Left cardiac atrium (tissue), 4 donors: Measurements from ENCODE around the gene EPB41L4A. TPM values are rescaled to one million over a fixed set of nuclear protein-coding genes. Genes with fewer than 3 reads are reported as not detected.

Experiments used
- ATAC-seq, 2 donors: fragments of 200-7000 bp; cut with Tn5 transposase; one replicate each; pipeline ENCODE4 v1.9.1; 2020; ENCODE audit warnings: mild to moderate bottlenecking in 2 of 2, moderate library complexity in 2 of 2
- DNase-seq: peaks from one replicate; pipeline ENCODE4 v3.0.0-alpha.2; 2020
- intact Hi-C, 2 donors: fragments of 100-400 bp; cut with DNase I; formaldehyde crosslinking; loops; one replicate each; pipeline versions ENCODE4 v1.14.1 to v1.15.1; 2022 to 2023
- total RNA-seq, 2 donors: library from RNA; stranded (reverse); fragmentation: NEBNext Ultra II Directional; extraction: Animal tissue kit (Norgen Biotek cat#: 25700); gene quantifications; one replicate each; pipeline ENCODE4 v1.2.1, GENCODE V29; 2021
- donor health status: DM: no; HTN: yes; CAD: no.
- donor health status: DM: no; HTN: yes; CAD: no; lungs with severe emphysema.
- donor health status: DM: yes; HTN: yes; CAD: no.
- donor health status: Dilated cardiomyopathy.

EPB41L4A gene
- total RNA-seq, 2 donors from 2014 or later: 28.5 to 31.1 TPM

DNA sequence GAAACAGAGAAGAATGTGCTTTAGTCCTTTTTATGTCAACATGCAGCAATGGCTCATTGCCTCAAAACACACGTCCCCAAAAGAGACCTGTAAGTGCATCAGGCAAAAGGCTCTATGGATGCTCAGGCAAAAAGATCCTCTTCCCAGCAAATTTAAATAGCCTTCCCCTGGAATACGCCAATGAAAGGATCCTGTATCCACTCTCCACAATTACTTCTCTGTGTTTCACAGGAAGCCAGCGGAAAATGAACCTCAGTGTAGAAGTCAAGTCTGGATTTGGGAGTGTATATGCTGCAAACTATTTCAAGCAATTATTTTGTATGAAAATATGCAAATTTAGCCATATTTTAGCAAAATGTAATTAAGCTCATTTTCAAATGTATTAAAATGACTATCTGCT, 217.9 kb downstream of the EPB41L4A start:
- DNase-seq (no peak), ATAC-seq (no peak)
- intact Hi-C loops: no loop called here

- ATAC-seq: no peak
- intact Hi-C loops: no loop called here
Observed at GRCh38 chr5:112200131-112200530, 218.9 kb downstream of the EPB41L4A start.

DNA sequence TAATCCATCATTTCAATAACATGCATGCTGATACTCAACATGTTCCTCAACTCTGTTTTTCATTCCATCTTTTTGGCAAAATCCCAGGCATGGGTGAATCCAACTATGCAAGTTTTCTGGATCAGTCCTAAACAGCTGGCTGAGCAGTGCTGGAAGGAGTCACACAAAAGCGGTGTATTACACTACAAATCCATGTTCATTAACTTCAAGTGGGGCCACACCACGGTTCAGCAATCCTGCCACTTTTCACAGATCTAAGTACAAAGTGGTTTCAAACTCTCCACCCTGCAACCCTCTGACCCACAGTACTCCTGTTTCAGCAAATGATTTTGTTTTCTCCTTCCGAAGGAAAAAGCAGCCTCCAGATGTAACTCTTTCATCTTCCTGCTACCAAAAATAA, 222.5 kb downstream of the EPB41L4A start:
- no peak for ATAC-seq
- DNase-seq: no peak
- intact Hi-C loops: no loop called here

More at GRCh38 chr5:112200131-112200530, 218.9 kb downstream of the EPB41L4A start:
- DNase-seq: no peak

GRCh38 chr5:112195924-112196323, 223.2 kb downstream of the EPB41L4A start:
- DNase-seq (no peak), ATAC-seq (no peak)
- intact Hi-C loops: no loop called here

- ATAC-seq (no peak), DNase-seq (no peak)
- intact Hi-C loops: no loop called here
Observed at GRCh38 chr5:112192866-112193265, 226.2 kb downstream of the EPB41L4A start.

GRCh38 chr5:112192072-112192471, 227.0 kb downstream of the EPB41L4A start:
- no peak for DNase-seq
- no peak for ATAC-seq

DNA sequence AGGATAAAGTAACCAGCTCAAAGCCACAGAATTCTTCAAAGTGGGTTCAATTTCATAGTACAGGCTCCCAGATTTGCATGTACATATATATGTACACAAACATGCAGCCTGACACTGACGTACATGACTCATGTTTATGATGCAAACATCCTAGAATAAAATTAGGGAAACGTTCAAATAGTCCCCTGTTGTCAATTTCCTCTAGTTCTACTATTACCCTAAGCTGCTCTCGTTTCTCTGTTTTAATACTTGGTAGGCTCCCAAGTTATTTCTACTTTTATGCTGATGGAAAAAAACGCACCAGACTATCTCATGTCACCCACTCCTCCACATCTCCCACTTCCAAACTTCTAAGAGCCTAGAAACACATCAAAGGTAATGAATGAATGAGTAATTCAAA, 229.7 kb downstream of the EPB41L4A start:
- no peak for ATAC-seq
- intact Hi-C loops: no loop called here
- no peak for DNase-seq

More at GRCh38 chr5:112192072-112192471, 227.0 kb downstream of the EPB41L4A start:
- intact Hi-C loops: no loop called here

- peak in 1 of 2 donors; percentile 32 for ATAC-seq
- DNase-seq: no peak
- intact Hi-C loops: no loop called here
Observed at GRCh38 chr5:112186401-112186990, 232.6 kb downstream of the EPB41L4A start.

DNA sequence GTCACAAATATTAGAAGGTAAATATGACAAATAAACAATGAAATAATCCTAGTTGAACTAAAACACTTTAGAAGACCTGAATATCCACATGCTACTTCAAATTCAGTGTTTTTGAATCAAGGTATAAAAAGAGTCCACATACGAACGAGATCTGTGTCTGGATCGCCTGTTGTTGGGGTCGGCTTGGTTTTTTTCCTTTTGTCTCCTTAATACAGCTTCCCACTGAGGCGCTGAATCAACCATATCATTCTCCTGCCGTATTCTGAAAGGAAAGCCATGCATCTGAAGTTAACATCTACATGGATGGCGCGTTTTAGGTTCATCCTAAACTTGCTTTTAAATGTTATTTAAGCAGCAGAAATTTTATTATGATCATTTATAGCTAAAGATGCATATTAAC, 235.2 kb downstream of the EPB41L4A start:
- intact Hi-C loops: no loop called here
- no peak for DNase-seq
- no peak for ATAC-seq

DNA sequence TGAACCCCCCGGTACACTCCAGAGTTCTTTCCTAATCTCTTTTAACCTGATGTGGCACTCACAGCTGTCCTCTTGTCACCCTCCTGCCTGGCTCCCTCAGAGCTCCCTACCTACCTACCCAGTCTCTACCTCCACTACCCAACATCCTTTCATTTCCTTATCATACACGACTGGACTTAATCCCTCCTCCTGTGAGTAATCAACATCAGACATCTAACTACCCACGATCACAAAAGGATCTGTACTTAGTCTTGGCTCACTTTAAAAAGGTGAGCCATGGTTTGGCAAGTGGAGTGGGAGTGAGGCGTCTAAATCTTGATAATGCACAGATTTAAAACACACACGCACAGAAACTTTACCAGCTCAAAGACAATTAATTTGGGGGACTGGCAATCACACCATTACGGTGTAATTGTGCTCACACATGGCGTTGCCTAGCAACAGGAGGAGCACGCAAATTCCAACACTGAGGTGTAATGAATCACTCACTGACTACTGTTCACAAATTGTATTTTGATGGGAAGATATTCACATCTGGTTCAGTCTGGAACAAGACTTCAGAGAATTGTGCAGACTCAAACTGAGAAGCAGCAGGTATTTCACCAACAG, 235.9 kb downstream of the EPB41L4A start:
- ATAC-seq (peak in 1 of 2 donors; percentile 80), DNase-seq (no peak)

GRCh38 chr5:112179290-112179689, 239.8 kb downstream of the EPB41L4A start:
- no peak for ATAC-seq
- intact Hi-C loops: loop anchor here (10.0 kb wide), 2 partner anchors 246 to 346 kb away; no protein-coding TSS in a partner anchor
- no peak for DNase-seq

More for the DNA sequence above, 235.9 kb downstream of the EPB41L4A start:
- intact Hi-C loops: no loop called here

DNA sequence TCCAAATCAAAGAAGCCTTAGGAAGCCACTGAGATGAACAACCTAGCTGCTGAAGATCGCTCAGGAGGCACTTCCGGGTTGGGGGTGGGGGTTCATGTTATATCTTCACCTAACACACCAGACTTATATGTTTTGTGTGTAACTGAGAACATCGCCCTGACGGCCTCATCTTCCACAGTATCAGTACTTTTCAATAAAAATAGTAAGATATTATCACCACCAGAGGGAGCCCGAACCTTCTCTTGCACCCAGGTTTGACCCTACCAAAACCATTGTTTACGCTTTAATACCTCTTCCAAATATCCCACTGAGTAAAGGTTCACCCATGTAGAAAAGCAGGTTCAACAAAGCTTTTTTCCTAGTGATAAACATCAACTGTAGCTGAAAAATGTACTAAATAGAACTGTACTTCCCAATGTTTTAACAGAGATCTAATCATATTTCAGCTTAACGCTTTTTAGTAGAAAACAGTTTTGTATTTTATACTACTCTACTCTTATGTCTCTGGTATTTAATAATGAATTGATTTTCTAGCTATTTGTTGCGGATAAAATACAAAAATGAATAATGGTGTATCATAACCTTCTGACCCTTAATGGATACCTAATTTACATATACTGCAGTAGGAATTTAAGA, 244.0 kb downstream of the EPB41L4A start:
- intact Hi-C loops: loop anchor here (2.0 to 10.0 kb wide), 3 partner anchors 246 to 350 kb away; no protein-coding TSS in a partner anchor
- DNase-seq (no peak), ATAC-seq (peak; percentile 66 to 74)

DNA sequence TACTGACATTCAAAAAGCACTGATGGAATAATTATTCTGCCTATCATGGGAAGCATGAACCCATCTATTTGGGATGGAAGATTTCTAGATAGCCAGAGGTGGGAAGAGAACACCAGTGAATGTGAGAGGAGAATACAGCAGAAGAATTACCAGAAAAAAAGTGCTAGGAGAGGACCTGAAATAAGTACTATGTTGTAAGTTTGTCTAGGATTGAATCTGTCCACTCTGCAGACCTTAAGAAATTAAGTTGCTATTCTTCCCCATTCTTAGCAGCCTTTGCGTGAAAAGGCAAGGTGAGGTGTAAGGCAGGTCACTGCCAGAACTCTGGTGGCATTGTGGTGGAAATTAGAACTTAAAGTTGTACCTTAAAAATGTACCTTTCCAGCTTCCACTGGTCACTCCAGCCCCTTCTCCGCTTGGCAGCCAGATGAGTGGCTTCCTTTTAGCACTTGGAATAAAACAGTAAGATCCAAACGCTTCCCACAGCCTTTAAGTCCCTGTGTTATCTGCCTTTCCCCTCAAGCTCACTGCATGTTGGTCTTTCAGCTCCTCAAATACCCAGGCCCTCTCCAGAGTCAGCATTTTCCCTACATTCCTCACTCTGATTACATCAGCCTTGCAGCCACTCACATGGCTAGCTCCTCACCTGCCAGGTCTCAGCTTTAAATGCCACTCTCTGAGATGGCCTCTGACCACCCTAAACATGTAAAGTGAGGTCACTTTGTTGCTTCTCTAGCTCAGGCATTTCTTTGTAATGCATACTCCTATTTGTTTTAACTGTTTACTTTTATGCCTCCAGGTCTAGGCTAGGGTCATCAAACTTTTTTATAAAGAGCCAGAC, 253.0 kb downstream of the EPB41L4A start:
- DNase-seq: no peak
- ATAC-seq: no peak
- intact Hi-C loops: loop anchor here in 1 of 2 donors (10.0 kb wide), 1 partner anchor 1431 kb away; the partner anchor contains the start of gene SLC25A46

GRCh38 chr5:112165399-112165798, 253.7 kb downstream of the EPB41L4A start:
- ATAC-seq (no peak), DNase-seq (no peak)
- intact Hi-C loops: loop anchor here in 1 of 2 donors (10.0 kb wide), 1 partner anchor 1431 kb away; the partner anchor contains the start of gene SLC25A46

DNA sequence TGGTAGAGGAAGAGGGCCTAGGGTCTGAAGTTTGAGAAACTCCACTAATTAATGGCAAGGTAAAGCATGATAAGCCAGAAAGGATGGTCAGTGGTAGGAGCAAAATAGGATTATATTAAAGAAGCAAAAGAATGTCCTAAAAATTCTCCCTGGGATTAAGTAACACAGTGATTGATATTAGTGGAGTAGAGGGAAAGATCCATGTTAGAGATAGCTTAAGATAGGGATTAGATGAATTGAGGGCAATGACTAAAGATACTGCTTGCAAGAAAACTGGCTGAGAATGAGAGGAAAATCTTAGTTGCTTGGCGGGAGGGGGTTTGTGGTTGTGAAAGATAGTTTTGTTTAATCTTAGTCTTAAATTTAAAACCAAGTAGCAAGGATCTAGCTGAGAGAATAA, 255.6 kb downstream of the EPB41L4A start:
- DNase-seq (no peak), ATAC-seq (no peak)
- intact Hi-C loops: loop anchor here in 1 of 2 donors (10.0 kb wide), 1 partner anchor 1429 kb away; the partner anchor contains the start of gene SLC25A46

GRCh38 chr5:112161392-112161748, 257.7 kb downstream of the EPB41L4A start:
- DNase-seq: no peak
- intact Hi-C loops: loop anchor here in 1 of 2 donors (10.0 kb wide), 1 partner anchor 1427 kb away; the partner anchor contains the start of gene SLC25A46
- peak in 1 of 2 donors; percentile 3 for ATAC-seq

DNA sequence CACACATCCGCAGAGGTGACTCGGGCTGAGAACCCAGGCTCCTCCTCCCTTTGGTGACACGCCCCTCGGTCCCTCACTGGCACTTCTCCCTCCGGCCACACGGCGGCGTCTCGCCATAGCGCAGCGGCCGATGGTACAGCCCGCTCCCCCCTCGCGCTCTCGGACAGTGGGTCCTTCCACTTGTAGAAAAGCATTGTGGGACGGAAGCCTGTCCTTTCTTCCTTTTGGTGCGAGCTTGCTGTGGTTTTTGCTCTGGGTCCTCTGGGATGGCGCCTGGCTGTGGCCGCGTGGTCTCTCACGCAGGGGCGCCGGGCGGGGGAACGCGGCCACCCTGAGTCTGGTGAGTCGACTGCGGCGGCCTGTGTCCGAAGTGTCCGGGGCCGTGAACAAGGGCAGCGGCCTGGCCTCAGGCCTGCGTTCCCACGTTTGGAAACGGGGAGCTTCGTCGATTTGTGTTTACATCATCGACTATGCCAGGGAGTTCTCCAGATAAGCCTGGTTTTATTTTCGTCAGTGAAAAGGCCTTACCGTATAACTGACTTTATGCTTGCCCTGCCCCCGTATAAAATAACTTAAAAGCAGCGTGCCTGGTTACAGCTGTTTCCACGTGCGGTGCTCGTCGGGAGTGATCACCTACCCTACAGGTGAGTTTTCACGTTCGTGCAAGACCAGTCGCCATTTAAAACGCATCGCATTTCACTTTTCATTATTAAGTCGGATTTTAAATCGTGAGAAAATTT, 258.3 kb downstream of the EPB41L4A start:
- intact Hi-C loops: loop anchor here in 1 of 2 donors (10.0 kb wide), 1 partner anchor 1426 kb away; the partner anchor contains the start of gene SLC25A46
- DNase-seq (peak; percentile 92), ATAC-seq (peak; percentile 92 to 94)

DNA sequence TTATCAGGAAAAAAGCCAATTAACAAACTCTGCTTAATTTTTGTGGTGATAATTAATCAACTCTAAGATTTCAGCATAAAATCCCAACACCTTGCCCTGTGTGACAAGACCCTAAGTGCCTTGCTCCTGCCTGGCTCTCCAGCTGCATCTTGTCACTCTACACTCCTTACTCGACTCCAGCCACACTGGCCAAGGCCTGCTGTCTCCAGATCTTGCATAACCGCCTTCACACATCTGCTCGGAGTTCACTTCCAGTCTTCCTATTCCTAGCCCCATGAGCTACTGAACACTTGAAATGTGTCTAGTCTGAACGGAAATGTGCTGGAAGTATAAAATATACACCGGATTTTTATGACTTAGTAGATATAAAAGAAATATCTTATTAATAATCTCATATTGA, 259.6 kb downstream of the EPB41L4A start:
- ATAC-seq (peak; percentile 55), DNase-seq (peak; percentile 65)
- intact Hi-C loops: loop anchor here in 1 of 2 donors (5.0 kb wide), 1 partner anchor 397 kb away; no protein-coding TSS in a partner anchor
